Fibroblast of mammary gland (primary cell): ENCODE results near the gene HNRNPC.
A peak's percentile ranks its signal among the peaks of the same experiment; 100 is the strongest.

Source experiments
- DNase-seq: peaks from one replicate; pipeline ENCODE4 v3.0.0-alpha.2; 2010; ENCODE audit warnings: low read depth
- H3K4me3 ChIP-seq: 2 replicates; pipeline ENCODE4 v1.5.1; 2011; ENCODE audit warnings: low read depth, mild to moderate bottlenecking, low read length, moderate library complexity; ENCODE audit not compliant: control insufficient read depth
- TF ChIP-seq, protein P1 (sequence below): conservative IDR thresholded peaks from 2 replicates; pipeline ENCODE4 v1.5.1; 2011; ENCODE audit warnings: low read depth, low read length, inconsistent platforms; ENCODE audit not compliant: control insufficient read depth, insufficient read depth

HNRNPC gene

GRCh38 chr14:21255385-21256101 is 13.7 kb downstream of the HNRNPC start:
- DNase-seq = peak; percentile 76
- TF ChIP-seq, protein P1, sequence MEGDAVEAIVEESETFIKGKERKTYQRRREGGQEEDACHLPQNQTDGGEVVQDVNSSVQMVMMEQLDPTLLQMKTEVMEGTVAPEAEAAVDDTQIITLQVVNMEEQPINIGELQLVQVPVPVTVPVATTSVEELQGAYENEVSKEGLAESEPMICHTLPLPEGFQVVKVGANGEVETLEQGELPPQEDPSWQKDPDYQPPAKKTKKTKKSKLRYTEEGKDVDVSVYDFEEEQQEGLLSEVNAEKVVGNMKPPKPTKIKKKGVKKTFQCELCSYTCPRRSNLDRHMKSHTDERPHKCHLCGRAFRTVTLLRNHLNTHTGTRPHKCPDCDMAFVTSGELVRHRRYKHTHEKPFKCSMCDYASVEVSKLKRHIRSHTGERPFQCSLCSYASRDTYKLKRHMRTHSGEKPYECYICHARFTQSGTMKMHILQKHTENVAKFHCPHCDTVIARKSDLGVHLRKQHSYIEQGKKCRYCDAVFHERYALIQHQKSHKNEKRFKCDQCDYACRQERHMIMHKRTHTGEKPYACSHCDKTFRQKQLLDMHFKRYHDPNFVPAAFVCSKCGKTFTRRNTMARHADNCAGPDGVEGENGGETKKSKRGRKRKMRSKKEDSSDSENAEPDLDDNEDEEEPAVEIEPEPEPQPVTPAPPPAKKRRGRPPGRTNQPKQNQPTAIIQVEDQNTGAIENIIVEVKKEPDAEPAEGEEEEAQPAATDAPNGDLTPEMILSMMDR = no peak
- no peak overlapping the region for H3K4me3 ChIP-seq

DNA sequence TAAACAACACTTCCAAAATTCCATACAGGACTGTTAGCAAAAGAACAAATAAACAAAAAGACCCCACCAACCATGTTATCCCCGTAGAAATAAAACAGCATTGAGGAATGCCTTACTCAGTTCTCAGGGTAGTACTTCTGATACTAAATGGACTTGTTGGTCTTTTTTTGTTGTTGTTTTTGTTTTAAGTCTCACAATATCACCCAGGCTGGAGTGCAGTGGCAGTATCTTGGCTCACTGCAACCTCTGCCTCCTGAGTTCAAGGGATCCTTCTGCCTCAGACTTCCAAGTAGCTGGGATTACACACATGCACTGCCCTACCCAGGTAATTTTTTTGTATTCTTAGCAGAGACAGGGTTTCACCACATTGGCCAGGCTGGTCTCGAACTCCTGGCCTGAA is 17.1 kb downstream of the HNRNPC start:
- TF ChIP-seq, protein P1 = no peak
- no peak overlapping the region for H3K4me3 ChIP-seq
- no peak for DNase-seq

- TF ChIP-seq, protein P1 = no peak
- no peak overlapping the region for H3K4me3 ChIP-seq
- no peak for DNase-seq
Observed at GRCh38 chr14:21251215-21251614, 18.0 kb downstream of the HNRNPC start.

GRCh38 chr14:21248739-21249411 is 20.4 kb downstream of the HNRNPC start:
- DNase-seq = no peak
- TF ChIP-seq, protein P1 = no peak

GRCh38 chr14:21248338-21248737 is 20.9 kb downstream of the HNRNPC start:
- no peak for DNase-seq
- TF ChIP-seq, protein P1 = no peak
- no peak overlapping the region for H3K4me3 ChIP-seq

More at GRCh38 chr14:21248739-21249411, 20.4 kb downstream of the HNRNPC start:
- H3K4me3 ChIP-seq = no peak overlapping the region

DNA sequence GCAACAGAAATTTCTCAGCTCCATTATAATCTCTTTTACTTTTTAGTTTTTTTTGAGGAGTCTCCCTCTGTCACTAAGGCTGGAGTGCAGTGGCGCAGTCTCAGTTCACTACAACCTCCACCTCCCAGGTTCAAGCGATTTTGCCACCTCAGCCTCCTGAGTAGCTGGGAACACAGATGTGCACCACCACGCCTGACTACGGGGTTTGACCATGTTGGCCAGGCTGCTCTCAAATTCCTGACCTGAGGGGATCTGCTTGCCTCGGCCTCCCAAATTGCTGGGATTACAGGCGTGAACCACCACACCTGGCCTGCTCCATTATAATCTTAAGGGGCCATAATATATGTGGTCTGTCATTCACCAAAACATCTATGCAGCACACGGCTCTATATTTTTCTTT is 23.4 kb downstream of the HNRNPC start:
- H3K4me3 ChIP-seq = no peak overlapping the region
- TF ChIP-seq, protein P1 = no peak
- DNase-seq = no peak
